GM12874 (cell line): ENCODE data around the gene PRLR.

Source experiments
- TF ChIP-seq, protein P1 (sequence below): IDR thresholded peaks from 2 replicates; pipeline ENCODE4 v1.5.1; 2011; ENCODE audit warnings: low read depth, mild to moderate bottlenecking, control low read depth, low read length, moderate library complexity; ENCODE audit not compliant: insufficient read depth

The PRLR gene

DNA sequence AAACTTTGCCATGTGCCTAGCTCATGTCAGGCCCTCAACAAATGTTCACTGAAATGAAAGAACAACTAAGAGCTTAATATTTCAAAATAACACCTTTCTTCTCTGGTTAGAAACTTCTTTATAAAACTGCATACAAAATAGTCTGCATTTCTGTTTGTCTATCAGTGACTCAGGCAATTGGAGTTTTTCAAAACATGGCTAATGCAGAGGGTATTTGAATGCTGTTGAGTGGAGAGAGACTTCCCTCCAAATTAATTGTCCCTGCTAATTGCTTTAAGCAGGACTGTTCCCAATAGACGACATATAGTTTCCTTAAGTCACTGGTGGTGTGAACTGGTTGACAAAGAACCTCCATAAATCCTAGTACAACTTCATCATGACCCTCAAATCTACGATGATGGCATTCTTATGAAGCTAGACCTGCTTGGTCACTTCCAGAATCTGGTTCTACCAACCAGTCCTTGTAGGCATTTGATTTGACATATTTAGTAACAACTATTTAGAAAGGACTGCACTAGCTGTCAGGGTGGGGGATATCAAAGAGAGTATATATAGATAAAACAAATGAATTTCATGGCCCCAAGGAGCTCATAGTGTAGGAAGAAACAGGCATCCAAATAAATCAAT is 84.5 kb downstream of the PRLR start:
- TF ChIP-seq, protein P1, sequence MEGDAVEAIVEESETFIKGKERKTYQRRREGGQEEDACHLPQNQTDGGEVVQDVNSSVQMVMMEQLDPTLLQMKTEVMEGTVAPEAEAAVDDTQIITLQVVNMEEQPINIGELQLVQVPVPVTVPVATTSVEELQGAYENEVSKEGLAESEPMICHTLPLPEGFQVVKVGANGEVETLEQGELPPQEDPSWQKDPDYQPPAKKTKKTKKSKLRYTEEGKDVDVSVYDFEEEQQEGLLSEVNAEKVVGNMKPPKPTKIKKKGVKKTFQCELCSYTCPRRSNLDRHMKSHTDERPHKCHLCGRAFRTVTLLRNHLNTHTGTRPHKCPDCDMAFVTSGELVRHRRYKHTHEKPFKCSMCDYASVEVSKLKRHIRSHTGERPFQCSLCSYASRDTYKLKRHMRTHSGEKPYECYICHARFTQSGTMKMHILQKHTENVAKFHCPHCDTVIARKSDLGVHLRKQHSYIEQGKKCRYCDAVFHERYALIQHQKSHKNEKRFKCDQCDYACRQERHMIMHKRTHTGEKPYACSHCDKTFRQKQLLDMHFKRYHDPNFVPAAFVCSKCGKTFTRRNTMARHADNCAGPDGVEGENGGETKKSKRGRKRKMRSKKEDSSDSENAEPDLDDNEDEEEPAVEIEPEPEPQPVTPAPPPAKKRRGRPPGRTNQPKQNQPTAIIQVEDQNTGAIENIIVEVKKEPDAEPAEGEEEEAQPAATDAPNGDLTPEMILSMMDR, result no peak

- TF ChIP-seq, protein P1, result no peak
These were observed 85.3 kb downstream of the PRLR start for GRCh38 chr5:35145012-35145411.

GRCh38 chr5:35143841-35144240 is 86.4 kb downstream of the PRLR start:
- TF ChIP-seq, protein P1, result no peak

DNA sequence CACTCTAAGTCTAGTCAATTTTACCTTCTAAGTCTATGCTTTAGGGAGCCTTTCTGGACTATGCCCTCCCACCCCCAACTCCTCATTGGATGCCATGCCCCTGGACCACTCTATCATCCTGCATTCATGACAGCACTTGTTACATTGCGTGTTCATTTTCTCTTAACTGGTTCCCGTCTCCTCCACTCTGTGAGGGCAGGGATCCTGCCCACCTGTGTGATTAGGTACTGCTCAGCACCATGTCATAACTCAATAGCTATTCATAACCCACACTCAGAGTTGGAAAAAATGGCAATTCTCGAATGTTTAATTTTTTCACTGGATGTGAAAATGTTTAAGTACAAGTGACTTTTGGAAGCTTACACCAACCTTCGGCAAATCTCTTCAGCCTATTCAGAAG is 88.5 kb downstream of the PRLR start:
- TF ChIP-seq, protein P1, result no peak

GRCh38 chr5:35138232-35138631 is 92.1 kb downstream of the PRLR start:
- TF ChIP-seq, protein P1, result no peak

- TF ChIP-seq, protein P1, result no peak
These were observed 93.9 kb downstream of the PRLR start for GRCh38 chr5:35136386-35136785.

DNA sequence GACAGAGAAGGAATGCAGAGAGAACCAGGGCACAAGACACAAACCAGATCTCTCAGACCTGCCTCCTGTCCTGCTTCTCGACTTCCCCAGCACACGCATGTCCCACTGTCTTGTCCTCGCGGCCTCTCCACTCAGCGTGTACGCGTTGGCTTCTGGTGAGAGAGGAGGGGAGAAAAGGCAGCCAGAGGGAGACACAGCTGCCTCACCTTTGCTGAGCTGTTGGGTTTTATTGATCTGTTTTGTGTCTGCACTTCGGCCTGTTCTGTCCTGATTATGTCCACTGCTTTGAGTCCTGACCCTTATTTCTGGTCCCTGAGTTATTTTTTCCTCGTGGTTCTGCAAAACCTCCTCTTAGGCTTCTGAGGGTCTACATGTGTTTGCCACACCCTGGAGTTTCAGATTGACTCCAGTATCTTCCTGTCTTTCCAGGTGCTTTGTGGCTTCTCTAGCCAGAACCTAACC is 95.0 kb downstream of the PRLR start:
- TF ChIP-seq, protein P1, result no peak
